H1 (cell line): ENCODE results near the gene SBF2. TPM values are rescaled to one million over a fixed set of nuclear protein-coding genes. Genes with fewer than 3 reads are reported as not detected.

ENCODE experiments used
- BCL11A ChIP-seq, 2 experiments: IDR thresholded peaks; one replicate each; pipeline ENCODE4 v1.6.1; 2011; ENCODE audit warnings: low read depth in 2 of 2, low read length in 2 of 2, mild to moderate bottlenecking in 2 of 2
- SIX5 ChIP-seq: IDR thresholded peaks from 2 replicates; pipeline ENCODE4 v1.6.1; 2011; ENCODE audit warnings: mild to moderate bottlenecking, low read depth, low read length
- polyA plus RNA-seq, 7 experiments: library from polyadenylated mRNA; depleted of rRNA in 3 of 7; stranded (reverse) in 5 of 7; unstranded in 2 of 7; fragments of >200 nt in 5 of 7; fragments of 200-250 nt in 2 of 7; gene quantifications; 1 replicate in 5 of 7; 2 replicates in 1 of 7; 4 replicates in 1 of 7; pipeline versions ENCODE4 v1.2.1 to v1.2.3, GENCODE V29; 2011 to 2013; ENCODE audit warnings: missing spikeins in 2 of 7, mixed read lengths in 2 of 7
- total RNA-seq: library from RNA; stranded (reverse); fragmentation: NEBNext Ultra II Directional; extraction: Animal tissue kit (Norgen Biotek cat#: 25700); gene quantifications from 2 replicates; pipeline ENCODE4 v1.2.1, GENCODE V29; 2021
- TF ChIP-seq, protein P1 (sequence below): IDR thresholded peaks from 2 replicates; pipeline ENCODE4 v1.6.1; 2012; ENCODE audit warnings: low read length, inconsistent platforms
- TF ChIP-seq, protein P2 (sequence below): IDR thresholded peaks from 2 replicates; pipeline ENCODE4 v1.6.1; 2012; ENCODE audit warnings: inconsistent platforms

SBF2 gene
- total and polyA plus RNA-seq, 2 of the 8 experiments (the other 6 are each of a cell fraction or from before 2014, with no cell fraction given) = 36.7 to 50.5 TPM

DNA sequence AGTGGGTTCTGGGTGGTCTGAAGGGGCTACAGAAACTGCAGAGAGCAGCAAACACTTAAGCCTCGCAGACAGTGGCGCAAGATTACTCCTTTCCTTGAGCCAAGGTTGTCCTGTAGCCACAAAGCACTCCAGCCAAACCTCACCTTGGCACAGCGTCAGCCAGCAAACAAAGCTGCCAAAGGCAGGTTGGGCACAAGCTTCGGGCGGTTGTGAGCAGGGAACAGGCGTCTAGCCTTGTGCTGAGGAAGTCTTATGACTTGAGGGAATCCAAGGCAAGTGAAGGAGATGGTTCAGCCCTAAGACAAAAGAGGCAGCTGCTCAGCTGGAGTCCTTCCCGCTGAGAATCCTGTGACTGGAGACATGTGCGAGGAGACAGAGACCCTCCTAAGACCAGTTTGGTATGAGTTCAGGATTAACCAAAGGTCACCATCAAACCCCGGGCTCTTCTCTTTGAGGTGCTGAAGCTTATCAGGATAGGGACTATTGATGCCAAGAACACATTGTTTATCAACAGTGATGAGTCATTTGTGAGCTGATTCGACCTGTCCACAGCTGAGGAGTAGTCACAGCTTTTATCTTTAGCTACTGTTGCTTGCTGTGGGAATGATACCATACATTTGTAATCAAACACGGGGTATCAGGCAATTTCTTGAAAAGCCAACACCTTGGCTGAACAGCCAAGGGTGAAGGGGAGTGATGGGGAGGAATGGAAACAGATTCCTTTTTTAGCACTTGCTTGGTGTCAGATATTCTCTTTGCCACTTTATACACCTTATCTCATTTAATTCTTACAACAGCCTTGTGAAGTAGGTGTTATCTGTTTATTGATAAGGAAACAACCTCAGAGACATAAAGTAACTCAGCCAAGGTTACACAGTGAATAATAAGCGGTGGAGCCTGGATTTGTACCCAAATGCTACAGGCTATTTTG, 15.4 kb upstream of the SBF2 start (continued):
- TF ChIP-seq, protein P1, sequence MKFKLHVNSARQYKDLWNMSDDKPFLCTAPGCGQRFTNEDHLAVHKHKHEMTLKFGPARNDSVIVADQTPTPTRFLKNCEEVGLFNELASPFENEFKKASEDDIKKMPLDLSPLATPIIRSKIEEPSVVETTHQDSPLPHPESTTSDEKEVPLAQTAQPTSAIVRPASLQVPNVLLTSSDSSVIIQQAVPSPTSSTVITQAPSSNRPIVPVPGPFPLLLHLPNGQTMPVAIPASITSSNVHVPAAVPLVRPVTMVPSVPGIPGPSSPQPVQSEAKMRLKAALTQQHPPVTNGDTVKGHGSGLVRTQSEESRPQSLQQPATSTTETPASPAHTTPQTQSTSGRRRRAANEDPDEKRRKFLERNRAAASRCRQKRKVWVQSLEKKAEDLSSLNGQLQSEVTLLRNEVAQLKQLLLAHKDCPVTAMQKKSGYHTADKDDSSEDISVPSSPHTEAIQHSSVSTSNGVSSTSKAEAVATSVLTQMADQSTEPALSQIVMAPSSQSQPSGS = peak; percentile 40; the same call in 1 of the 2 replicates
- TF ChIP-seq BCL11A (IDR thresholded peaks at IDR 0.05; ENCODE audit: low read depth in 2 of 2, low read length in 2 of 2) = no peak
- TF ChIP-seq, protein P2, sequence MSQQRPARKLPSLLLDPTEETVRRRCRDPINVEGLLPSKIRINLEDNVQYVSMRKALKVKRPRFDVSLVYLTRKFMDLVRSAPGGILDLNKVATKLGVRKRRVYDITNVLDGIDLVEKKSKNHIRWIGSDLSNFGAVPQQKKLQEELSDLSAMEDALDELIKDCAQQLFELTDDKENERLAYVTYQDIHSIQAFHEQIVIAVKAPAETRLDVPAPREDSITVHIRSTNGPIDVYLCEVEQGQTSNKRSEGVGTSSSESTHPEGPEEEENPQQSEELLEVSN = peak; percentile 35; the same call in 1 of the 2 replicates
- TF ChIP-seq SIX5 = no peak
- TF ChIP-seq, all 59 proteins: peak for 11
